AG04450 (cell line): Measurements from ENCODE around the gene PKN2. TPM values are rescaled to one million over a fixed set of nuclear protein-coding genes. Genes with fewer than 3 reads are reported as not detected.

Source experiments
- CTCF ChIA-PET: fragments of 300-600, 350-600 bp; formaldehyde crosslinking; extraction: SDS; loops from one replicate; lab custom pipeline; 2022; ENCODE audit warnings: antibody characterized with exemption, inconsistent platforms; lab: Charles Lee
- POLR2A ChIA-PET: fragments of 350-600 bp; formaldehyde crosslinking; extraction: SDS; loops from one replicate; lab custom pipeline; 2021; ENCODE audit warnings: antibody characterized with exemption, inconsistent platforms; lab: Yijun Ruan, JAX
- DNase-seq: peaks from one replicate; pipeline ENCODE4 v3.0.0-alpha.2; 2011; ENCODE audit warnings: low read depth, low spot score
- H3K27ac ChIP-seq: one replicate; pipeline ENCODE4 v1.5.1; 2012; ENCODE audit warnings: low read depth, low read length, control low read depth
- H3K27me3 ChIP-seq: one replicate; pipeline ENCODE4 v1.6.0; 2012; ENCODE audit warnings: low read length; ENCODE audit not compliant: control insufficient read depth, insufficient read depth
- H3K4me3 ChIP-seq: 2 replicates; pipeline ENCODE4 v1.5.1; 2011; ENCODE audit warnings: mild to moderate bottlenecking, low read depth, low read length, control low read depth
- H3K9me3 ChIP-seq: 2 replicates; pipeline ENCODE4 v1.5.1; 2012; ENCODE audit warnings: low read length; ENCODE audit not compliant: control insufficient read depth, insufficient read depth
- CTCF ChIP-seq: IDR thresholded peaks from 2 replicates; pipeline ENCODE4 v1.5.1; 2011; ENCODE audit warnings: low read depth, low read length, control low read depth, inconsistent platforms
- polyA plus RNA-seq: library from polyadenylated mRNA; depleted of rRNA; stranded (reverse); fragments of >200 nt; gene quantifications from 2 replicates; pipeline ENCODE4 v1.2.3, GENCODE V29; 2011

The PKN2 gene
- polyA plus RNA-seq, 1 experiment, result 35.9 TPM

DNA sequence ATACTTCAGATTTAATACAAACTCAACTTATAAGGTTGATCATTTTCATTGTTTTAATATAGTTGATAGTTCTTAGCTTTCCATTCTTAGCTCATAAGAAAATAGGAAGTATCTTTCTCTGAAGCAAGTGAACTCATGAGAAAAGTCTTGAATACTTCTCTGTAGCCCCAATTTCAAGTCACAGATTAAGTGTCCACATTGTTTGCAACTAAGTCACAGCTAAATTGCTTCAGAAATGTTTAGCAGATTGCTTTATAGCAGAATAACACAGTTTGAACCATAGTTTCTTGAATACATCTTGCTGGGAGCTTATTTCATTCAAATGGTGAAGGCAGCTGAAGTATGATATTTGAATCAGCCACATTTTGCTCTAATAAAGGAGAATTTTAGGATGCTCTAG is 10.6 kb upstream of the PKN2 start:
- no peak for DNase-seq
- no peaks in the 10 kb centered on the region for H3K27me3 ChIP-seq
- H3K27ac ChIP-seq, result no peak overlapping the region
- ChIA-PET CTCF (interaction anchor here (0.6 to 1.1 kb wide), 2 partner anchors 18 to 22 kb away, joined by 3 to 4 read pairs; no protein-coding TSS in a partner anchor), POLR2A (interaction anchor here (1.2 kb wide), 1 partner anchor 11 kb away, joined by 5 read pairs; the partner anchor contains the start of gene PKN2)
- no peaks in the 10 kb centered on the region for H3K9me3 ChIP-seq
- no peak for TF ChIP-seq CTCF
- H3K4me3 ChIP-seq, result no peak overlapping the region

GRCh38 chr1:88678405-88678804 is 5.7 kb upstream of the PKN2 start:
- Histone ChIP-seq H3K4me3 (no peak overlapping the region), H3K9me3 (no peaks in the 10 kb centered on the region), H3K27me3 (no peaks in the 10 kb centered on the region), H3K27ac (no peak overlapping the region)
- POLR2A ChIA-PET, result no interaction called here
- TF ChIP-seq CTCF, result no peak
- DNase-seq, result no peak
- CTCF ChIA-PET, result no interaction called here

- CTCF ChIA-PET, result no interaction called here
- POLR2A ChIA-PET, result no interaction called here
- H3K27ac ChIP-seq, result no peak overlapping the region
- H3K9me3 ChIP-seq, result no peaks in the 10 kb centered on the region; the same call in 1 of the 2 replicates
- TF ChIP-seq CTCF, result no peak
- H3K27me3 ChIP-seq, result no peaks in the 10 kb centered on the region
- no peak overlapping the region for H3K4me3 ChIP-seq
- no peak for DNase-seq
Observed at GRCh38 chr1:88680471-88680870, 3.6 kb upstream of the PKN2 start.

- no peak for TF ChIP-seq CTCF
- no peak for DNase-seq
- Histone ChIP-seq H3K9me3 (no peaks in the 10 kb centered on the region; the same call in 1 of the 2 replicates), H3K4me3 (no peak overlapping the region), H3K27ac (no peak overlapping the region), H3K27me3 (no peaks in the 10 kb centered on the region)
- ChIA-PET POLR2A (no interaction called here), CTCF (interaction anchor here (1.0 to 1.5 kb wide), 2 partner anchors 26 to 196 kb away, joined by 3 to 6 read pairs; no protein-coding TSS in a partner anchor)
Observed at GRCh38 chr1:88680911-88681622, 3.0 kb upstream of the PKN2 start.
